ENCODE data around the gene CNIH3.

DNA sequence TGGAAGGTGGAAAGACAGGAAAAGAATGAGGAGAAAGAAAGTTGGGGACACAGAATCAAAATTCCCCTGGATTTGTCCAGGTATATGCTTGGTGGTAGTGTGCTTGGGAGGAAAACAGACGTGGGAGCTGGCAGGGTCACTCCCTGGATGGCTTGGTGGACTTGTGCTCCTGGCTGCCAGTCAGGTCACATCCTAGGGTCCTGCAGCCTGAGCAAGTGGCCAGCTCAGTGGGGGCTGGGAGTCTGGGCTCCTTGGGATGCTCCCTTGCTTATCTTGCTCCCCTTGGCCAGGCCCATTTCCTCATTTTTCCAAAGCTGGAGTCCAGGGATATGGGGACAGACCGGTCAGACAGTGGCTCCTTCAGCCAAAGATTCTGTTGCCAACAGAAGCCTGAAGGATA, 144.0 kb downstream of the CNIH3 start:
- TF ChIP-seq, protein P1, sequence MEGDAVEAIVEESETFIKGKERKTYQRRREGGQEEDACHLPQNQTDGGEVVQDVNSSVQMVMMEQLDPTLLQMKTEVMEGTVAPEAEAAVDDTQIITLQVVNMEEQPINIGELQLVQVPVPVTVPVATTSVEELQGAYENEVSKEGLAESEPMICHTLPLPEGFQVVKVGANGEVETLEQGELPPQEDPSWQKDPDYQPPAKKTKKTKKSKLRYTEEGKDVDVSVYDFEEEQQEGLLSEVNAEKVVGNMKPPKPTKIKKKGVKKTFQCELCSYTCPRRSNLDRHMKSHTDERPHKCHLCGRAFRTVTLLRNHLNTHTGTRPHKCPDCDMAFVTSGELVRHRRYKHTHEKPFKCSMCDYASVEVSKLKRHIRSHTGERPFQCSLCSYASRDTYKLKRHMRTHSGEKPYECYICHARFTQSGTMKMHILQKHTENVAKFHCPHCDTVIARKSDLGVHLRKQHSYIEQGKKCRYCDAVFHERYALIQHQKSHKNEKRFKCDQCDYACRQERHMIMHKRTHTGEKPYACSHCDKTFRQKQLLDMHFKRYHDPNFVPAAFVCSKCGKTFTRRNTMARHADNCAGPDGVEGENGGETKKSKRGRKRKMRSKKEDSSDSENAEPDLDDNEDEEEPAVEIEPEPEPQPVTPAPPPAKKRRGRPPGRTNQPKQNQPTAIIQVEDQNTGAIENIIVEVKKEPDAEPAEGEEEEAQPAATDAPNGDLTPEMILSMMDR (IDR thresholded peaks at IDR 0.05), result no peak
- no peak for TF ChIP-seq POLR2A (IDR thresholded peaks at IDR 0.05)
